Effector CD4-positive, alpha-beta T cell (primary cell): ENCODE results near the gene SEPTIN8.
"Not testable (repeated sequence)": the region's sequence is repeated elsewhere in the genome, so short reads cannot be mapped to it uniquely, and the experiment has no call there.

Experiments
- DNase-seq: peaks from one replicate; pipeline ENCODE4 v3.0.0-alpha.2; 2020

The SEPTIN8 gene

GRCh38 chr5:132812781-132813598 lies 36.0 kb upstream of the SEPTIN8 start, which contains the start of gene SOWAHA:
SOWAHA (plus strand) TSS chr5:132813302; CDS start chr5:132813622, 320 bp downstream.
- DNase-seq, result no peak

DNA sequence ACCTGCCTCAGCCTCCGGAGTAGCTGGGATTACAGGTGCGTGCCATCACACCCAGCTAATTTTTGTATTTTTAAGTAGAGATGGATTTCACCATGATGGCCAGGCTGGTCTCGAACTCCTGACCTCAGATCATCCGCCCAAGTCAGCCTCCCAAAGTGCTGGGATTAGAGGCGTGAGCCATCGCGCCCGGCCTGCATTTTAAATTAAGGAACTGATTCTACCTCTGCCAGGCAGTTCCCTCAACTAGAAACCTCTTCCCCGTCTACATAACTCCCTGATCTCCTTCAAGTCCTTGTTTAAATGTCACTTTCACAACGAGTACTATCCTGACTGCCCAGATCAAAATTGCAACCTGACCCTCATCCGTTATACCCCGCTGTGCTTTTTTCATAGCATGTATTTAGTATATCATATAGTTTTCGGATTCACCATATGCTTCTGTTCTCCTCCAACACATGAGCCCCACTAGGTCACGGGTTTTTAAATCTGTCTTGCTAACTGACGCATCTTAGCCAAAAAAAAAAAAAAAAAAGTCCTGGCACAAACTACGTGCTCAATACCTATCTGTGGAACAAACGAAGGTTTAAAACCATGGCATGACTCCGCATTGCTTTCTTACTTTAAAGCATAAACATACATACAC lies 35.2 kb upstream of the SEPTIN8 start:
- DNase-seq, result no peak

GRCh38 chr5:132810605-132811004 lies 33.6 kb upstream of the SEPTIN8 start:
- no peak for DNase-seq

DNA sequence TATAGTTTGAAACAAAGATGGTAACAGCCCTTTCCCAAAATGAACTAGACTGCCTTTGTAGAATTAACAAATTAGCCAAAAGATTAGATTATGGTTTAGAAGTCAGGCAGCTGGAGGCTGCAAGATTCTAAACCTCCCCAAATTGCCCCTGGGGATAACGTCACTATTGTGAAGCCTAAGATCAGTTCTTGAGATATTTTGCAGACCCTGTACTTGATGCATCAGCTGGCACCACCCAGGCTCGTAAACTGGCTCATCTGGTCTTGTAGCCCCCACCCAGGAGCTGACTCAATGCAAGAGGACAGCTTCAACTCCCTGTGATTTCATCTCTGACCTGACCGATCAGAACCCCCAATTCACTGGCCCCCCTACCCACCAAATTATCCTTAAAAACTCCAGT lies 31.8 kb upstream of the SEPTIN8 start:
- DNase-seq, result no peak

GRCh38 chr5:132808448-132808847 lies 31.4 kb upstream of the SEPTIN8 start:
- no peak for DNase-seq

DNA sequence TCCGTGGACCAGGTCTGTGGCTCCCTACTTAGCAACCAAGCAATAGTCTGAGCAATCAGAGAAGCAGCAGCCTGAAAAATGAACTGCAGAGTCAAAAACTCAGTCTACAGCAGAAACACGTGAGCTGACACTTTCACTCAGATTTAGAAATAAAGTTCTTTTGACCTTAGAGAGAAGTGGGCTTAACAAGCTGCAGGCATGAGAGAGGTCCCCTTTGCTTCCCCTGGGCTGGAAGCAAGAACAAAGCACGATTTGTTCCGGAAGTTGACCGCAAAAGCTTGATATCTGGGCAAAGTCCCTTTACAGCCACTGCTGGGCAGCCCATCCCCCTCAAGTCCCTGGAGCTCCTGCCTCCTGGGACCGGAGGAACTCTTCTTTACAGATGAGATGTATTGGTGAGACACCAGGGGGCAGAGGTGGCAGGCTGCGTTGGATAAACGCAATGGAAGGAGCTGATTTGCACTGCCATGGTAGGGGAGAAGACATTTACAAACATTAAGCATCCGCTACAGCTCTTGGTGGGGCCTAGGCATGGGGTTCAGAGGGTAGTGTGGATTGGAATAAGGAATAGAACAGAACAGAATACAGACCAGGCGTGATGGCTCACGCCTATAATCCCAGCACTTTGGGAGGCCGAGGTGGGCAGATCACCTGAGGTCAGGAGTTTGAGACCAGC lies 30.3 kb upstream of the SEPTIN8 start:
- DNase-seq, result no peak

DNA sequence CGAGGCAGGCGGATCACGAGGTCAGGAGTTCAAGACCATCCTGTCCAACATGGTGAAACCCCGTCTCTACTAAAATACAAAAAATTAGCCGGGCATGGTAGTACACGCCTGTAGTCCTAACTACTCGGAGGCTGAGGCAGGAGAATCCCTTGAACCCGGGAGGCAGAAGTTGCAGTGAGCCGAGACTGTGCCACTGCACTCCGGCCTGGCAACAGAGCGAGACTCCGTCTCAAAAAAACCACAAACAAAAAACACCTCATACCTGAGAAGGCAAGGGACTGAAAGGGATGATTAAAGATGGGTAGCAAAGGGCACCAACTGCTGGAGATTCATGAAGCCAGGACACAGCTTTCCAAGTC lies 29.7 kb upstream of the SEPTIN8 start:
- DNase-seq, result not testable (repeated sequence)

DNA sequence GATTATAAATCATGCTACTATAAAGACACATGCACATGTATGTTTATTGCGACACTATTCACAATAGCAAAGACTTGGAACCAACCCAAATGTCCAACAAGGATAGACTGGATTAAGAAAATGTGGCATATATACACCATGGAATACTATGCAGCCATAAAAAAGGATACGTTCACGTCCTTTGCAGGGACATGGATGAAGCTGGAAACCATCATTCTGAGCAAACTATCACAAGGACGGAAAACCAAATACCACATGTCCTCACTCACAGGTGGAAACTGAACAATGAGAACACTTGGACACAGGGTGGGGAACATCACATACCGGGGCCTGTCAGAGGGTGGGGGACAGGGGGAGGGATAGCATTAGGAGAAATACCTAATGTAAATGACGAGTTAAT lies 28.8 kb upstream of the SEPTIN8 start:
- DNase-seq, result not testable (repeated sequence)

- not testable (repeated sequence) for DNase-seq
These were observed 27.2 kb upstream of the SEPTIN8 start for GRCh38 chr5:132804219-132804618.

GRCh38 chr5:132802685-132803066 lies 25.6 kb upstream of the SEPTIN8 start:
- not testable (repeated sequence) for DNase-seq

GRCh38 chr5:132802044-132802684 lies 25.1 kb upstream of the SEPTIN8 start:
- DNase-seq, result no peak

GRCh38 chr5:132800545-132800944 lies 23.5 kb upstream of the SEPTIN8 start:
- no peak for DNase-seq

DNA sequence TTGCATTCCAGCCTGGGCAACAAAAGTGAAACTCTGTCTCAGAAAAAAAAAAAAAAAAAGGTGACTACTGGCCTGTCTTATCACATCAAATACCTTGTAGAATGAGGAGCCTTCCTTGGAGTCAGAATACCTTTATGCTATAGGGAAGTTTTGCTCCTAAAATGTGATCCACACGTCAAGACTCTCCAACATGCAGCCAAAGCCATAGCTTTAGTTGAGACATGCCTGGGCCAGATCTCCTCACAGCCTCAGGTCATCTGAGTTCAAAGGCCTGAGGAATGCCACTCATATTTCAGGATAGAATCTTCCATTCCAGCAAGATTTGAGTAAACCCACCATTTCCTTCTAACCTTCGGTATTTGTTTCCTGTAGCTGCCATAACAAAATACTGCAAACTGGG lies 22.4 kb upstream of the SEPTIN8 start:
- DNase-seq, result no peak

GRCh38 chr5:132797651-132798050 lies 20.6 kb upstream of the SEPTIN8 start:
- DNase-seq, result no peak

DNA sequence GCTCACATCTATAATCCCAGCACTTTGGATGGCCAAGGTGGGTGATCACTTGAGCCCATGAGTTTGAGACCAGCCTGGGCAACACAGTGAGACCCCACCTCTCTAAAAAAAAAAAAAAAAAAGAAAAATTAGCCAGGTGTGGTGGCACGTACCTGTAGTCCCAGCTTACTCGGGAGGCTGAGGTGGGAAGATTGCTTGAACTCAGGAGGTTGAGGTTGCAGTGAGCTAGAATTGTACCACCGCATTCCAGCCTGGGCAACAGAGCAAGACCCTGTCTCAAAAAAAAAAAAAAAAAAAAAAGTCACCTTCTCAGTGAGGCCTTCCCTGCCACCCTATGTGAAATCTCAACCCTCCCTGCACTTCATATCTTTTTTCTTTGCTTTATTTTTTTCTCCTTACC lies 14.0 kb upstream of the SEPTIN8 start:
- no peak for DNase-seq

GRCh38 chr5:132790201-132790865 lies 13.3 kb upstream of the SEPTIN8 start:
- no peak for DNase-seq

GRCh38 chr5:132788990-132789886 lies 12.2 kb upstream of the SEPTIN8 start:
- no peak for DNase-seq

- DNase-seq, result no peak
These were observed 11.5 kb upstream of the SEPTIN8 start for GRCh38 chr5:132788508-132788907.

DNA sequence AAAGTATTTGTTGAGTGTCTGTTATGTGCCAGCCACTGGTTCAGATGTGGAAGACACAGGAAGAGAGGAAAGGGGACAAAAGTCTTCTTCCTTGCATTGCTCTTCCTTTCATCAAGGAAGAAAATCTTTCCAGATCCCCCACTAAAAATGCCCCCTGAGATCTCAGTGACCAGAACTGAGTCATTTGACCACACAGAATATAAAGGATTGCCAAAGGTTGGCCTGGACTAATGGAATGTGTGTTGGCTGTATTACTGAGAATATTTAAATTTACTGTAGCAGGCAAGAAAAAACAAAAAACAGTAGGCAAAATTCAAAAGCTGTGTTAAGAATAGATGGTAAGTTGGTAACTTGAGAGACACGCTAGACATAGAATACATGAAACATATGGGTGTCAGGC lies 10.0 kb upstream of the SEPTIN8 start:
- no peak for DNase-seq

GRCh38 chr5:132785864-132786263 lies 8.8 kb upstream of the SEPTIN8 start:
- DNase-seq, result no peak

DNA sequence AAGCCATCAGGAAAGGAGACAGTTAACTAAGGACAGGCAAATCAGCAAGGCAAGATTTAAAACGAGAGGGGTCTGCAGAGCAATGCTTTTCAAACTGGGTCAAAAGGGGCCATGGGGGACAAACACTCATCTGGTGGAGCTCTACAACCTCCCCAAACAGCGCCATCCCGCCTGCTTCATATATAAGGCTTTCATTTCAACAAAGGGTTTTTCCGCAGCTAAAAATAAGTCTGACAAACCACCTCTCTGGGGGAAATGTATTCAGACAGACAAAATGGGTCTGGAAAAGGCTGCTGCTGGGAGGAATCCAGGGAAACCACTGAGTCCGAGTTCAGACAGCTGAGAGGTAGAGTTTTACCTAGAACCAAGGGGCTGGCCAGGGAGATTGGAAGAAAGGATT lies 8.3 kb upstream of the SEPTIN8 start:
- DNase-seq, result no peak

- no peak for DNase-seq
These were observed 5.1 kb upstream of the SEPTIN8 start for GRCh38 chr5:132782101-132782500.
